CD4-positive, alpha-beta T cell (primary cell): ENCODE data around the gene LCMT1. TPM values are rescaled to one million over a fixed set of nuclear protein-coding genes. Genes with fewer than 3 reads are reported as not detected.

Source experiments
- ATAC-seq: fragments of 200-7000 bp; cut with Tn5 transposase; one replicate; pipeline ENCODE4 v1.10.0; 2022; ENCODE audit warnings: mild to moderate bottlenecking; ENCODE audit not compliant: poor library complexity
- CTCF ChIA-PET: fragments of 350-600 bp; sonication (Branson Sonifier 250); formaldehyde crosslinking; loops from one replicate; lab custom pipeline; 2021; ENCODE audit warnings: antibody characterized with exemption, inconsistent platforms; lab: Charles Lee
- POLR2A ChIA-PET: fragments of 350-600 bp; sonication (Branson Sonifier 250); formaldehyde crosslinking; loops from one replicate; lab custom pipeline; 2021; ENCODE audit warnings: antibody characterized with exemption, inconsistent platforms; lab: Charles Lee
- DNase-seq, 14 experiments: peaks; one replicate each; pipeline ENCODE4 v3.0.0-alpha.2; 2013 to 2020; ENCODE audit warnings: mixed read lengths in 2 of 14
- H3K27ac ChIP-seq, 2 donors: one replicate each; pipeline versions ENCODE4 v1.5.1 to v1.7.0; 2013; ENCODE audit warnings: low read length in 2 of 2, low read depth in 1 of 2, mild to moderate bottlenecking in 1 of 2
- H3K27me3 ChIP-seq, 2 experiments: 1 replicate in 1 of 2; 2 replicates in 1 of 2; pipeline versions ENCODE4 v1.6.1 to v1.7.0; 2013; ENCODE audit warnings: low read length in 2 of 2, control low read depth in 1 of 2, mild to moderate bottlenecking in 1 of 2, moderate library complexity in 1 of 2; ENCODE audit not compliant: insufficient read depth in 2 of 2, control insufficient read depth in 1 of 2
- H3K36me3 ChIP-seq: one replicate; pipeline ENCODE4 v1.6.1; 2013; ENCODE audit warnings: low read length, control low read depth; ENCODE audit not compliant: insufficient read depth
- H3K4me1 ChIP-seq: one replicate; pipeline ENCODE4 v1.6.1; 2013; ENCODE audit warnings: low read length, control low read depth; ENCODE audit not compliant: insufficient read depth
- H3K4me3 ChIP-seq: one replicate; pipeline ENCODE4 v1.5.1; 2013; ENCODE audit warnings: mild to moderate bottlenecking, low read length, moderate library complexity
- H3K9me3 ChIP-seq, 2 experiments: 1 replicate in 1 of 2; 2 replicates in 1 of 2; pipeline versions ENCODE4 v1.6.1 to v1.7.0; 2013; ENCODE audit warnings: low read length in 2 of 2, mild to moderate bottlenecking in 2 of 2, control low read depth in 1 of 2, moderate library complexity in 1 of 2; ENCODE audit not compliant: control insufficient read depth in 1 of 2, insufficient read depth in 1 of 2
- H3K27ac Mint-ChIP-seq: one replicate; pipeline ENCODE4 v1.8.0; 2020; ENCODE audit warnings: mixed read lengths
- H3K27me3 Mint-ChIP-seq: one replicate; pipeline ENCODE4 v1.8.0; 2021; ENCODE audit warnings: mixed read lengths
- H3K36me3 Mint-ChIP-seq: one replicate; pipeline ENCODE4 v1.8.0; 2021; ENCODE audit warnings: low read depth, mixed read lengths
- H3K4me1 Mint-ChIP-seq: one replicate; pipeline ENCODE4 v1.8.0; 2021; ENCODE audit warnings: low read depth, mixed read lengths
- H3K4me3 Mint-ChIP-seq: one replicate; pipeline ENCODE4 v1.8.0; 2020; ENCODE audit warnings: mild to moderate bottlenecking, mixed read lengths
- H3K9me3 Mint-ChIP-seq: one replicate; pipeline ENCODE4 v1.8.0; 2020; ENCODE audit warnings: mixed read lengths
- CTCF ChIP-seq: fragments of 200-600 bp; IDR thresholded peaks from one replicate; pipeline ENCODE4 v1.8.0; 2022; ENCODE audit warnings: antibody characterized with exemption, mild to moderate bottlenecking
- intact Hi-C, 2 experiments: fragments of 100-400 bp; cut with DNase I in 1 of 2; cut with micrococcal nuclease in 1 of 2; formaldehyde crosslinking; loops; one replicate each; pipeline versions ENCODE4 v1.15.1 to v1.9.0; 2023 to 2025; cut with DNase I, micrococcal nuclease
- total RNA-seq, 174 experiments: library from RNA in 2 of 174; stranded (reverse) in 2 of 174; gene quantifications; one replicate each; pipeline ENCODE4 v1.2.3 and lab custom pipeline; 2021 to 2026

LCMT1 gene
- total RNA-seq, 2 experiments from 2014 or later: 22.5 to 28.2 TPM

GRCh38 chr16:25079637-25080378 lies 31.7 kb upstream of the LCMT1 start:
- no peak overlapping the region for H3K27ac ChIP-seq
- intact Hi-C loops: no loop called here
- POLR2A ChIA-PET: interaction anchor here (0.9 to 1.3 kb wide), 3 partner anchors 13 to 31 kb away, joined by 3 to 4 read pairs (median 3); no protein-coding TSS in a partner anchor
- H3K27me3 Mint-ChIP-seq: no peaks in the 10 kb centered on the region
- H3K27ac Mint-ChIP-seq: no peak overlapping the region
- no peak for DNase-seq
- no peak for TF ChIP-seq CTCF
- H3K36me3 Mint-ChIP-seq: no peaks in the 10 kb centered on the region
- CTCF ChIA-PET: interaction anchor here (0.8 kb wide), 1 partner anchor 9 kb away, joined by 3 read pairs; no protein-coding TSS in a partner anchor
- no peaks in the 10 kb centered on the region for H3K4me1 ChIP-seq
- H3K4me1 Mint-ChIP-seq: no peaks in the 10 kb centered on the region
- no peaks in the 10 kb centered on the region for H3K36me3 ChIP-seq
- H3K9me3 ChIP-seq: no peaks in the 10 kb centered on the region
- no peak for ATAC-seq
- no peaks in the 10 kb centered on the region for H3K27me3 ChIP-seq
- no peaks in the 10 kb centered on the region for H3K9me3 Mint-ChIP-seq
- H3K4me3 ChIP-seq: no peak overlapping the region
- H3K4me3 Mint-ChIP-seq: no peak overlapping the region

- Mint-ChIP-seq H3K4me3 (no peak overlapping the region), H3K4me1 (no peaks in the 10 kb centered on the region)
Observed at GRCh38 chr16:25080420-25081131, 31.0 kb upstream of the LCMT1 start.

GRCh38 chr16:25081702-25082101 lies 29.8 kb upstream of the LCMT1 start:
- no peak for ATAC-seq
- no peaks in the 10 kb centered on the region for H3K36me3 Mint-ChIP-seq
- Histone ChIP-seq H3K4me3 (no peak overlapping the region), H3K36me3 (no peaks in the 10 kb centered on the region), H3K4me1 (no peaks in the 10 kb centered on the region), H3K27ac (no peak overlapping the region), H3K27me3 (no peaks in the 10 kb centered on the region), H3K9me3 (no peaks in the 10 kb centered on the region)
- CTCF ChIA-PET: no interaction called here
- no peaks in the 10 kb centered on the region for H3K9me3 Mint-ChIP-seq
- POLR2A ChIA-PET: no interaction called here
- H3K4me3 Mint-ChIP-seq: no peak overlapping the region
- no peaks in the 10 kb centered on the region for H3K4me1 Mint-ChIP-seq
- no peak overlapping the region for H3K27ac Mint-ChIP-seq
- no peak for TF ChIP-seq CTCF
- no peaks in the 10 kb centered on the region for H3K27me3 Mint-ChIP-seq
- intact Hi-C loops: no loop called here
- no peak for DNase-seq

More at GRCh38 chr16:25080420-25081131, 31.0 kb upstream of the LCMT1 start:
- Mint-ChIP-seq H3K9me3 (no peaks in the 10 kb centered on the region), H3K27me3 (no peaks in the 10 kb centered on the region), H3K36me3 (no peaks in the 10 kb centered on the region), H3K27ac (no peak overlapping the region)
- no peak overlapping the region for H3K4me3 ChIP-seq
- ChIA-PET CTCF (no interaction called here), POLR2A (no interaction called here)
- DNase-seq (no peak), ATAC-seq (no peak)
- H3K4me1 ChIP-seq: no peaks in the 10 kb centered on the region
- no peak overlapping the region for H3K27ac ChIP-seq
- no peak for TF ChIP-seq CTCF
- no peaks in the 10 kb centered on the region for H3K9me3 ChIP-seq
- H3K36me3 ChIP-seq: no peaks in the 10 kb centered on the region
- H3K27me3 ChIP-seq: no peaks in the 10 kb centered on the region
- intact Hi-C loops: no loop called here
